Inferior parietal cortex (tissue), 1 donor: ENCODE measurements around the gene PRSS53.
"Not testable (repeated sequence)": the region's sequence is repeated elsewhere in the genome, so short reads cannot be mapped to it uniquely, and the experiment has no call there.

Experiments used
- DNase-seq: peaks from one replicate; pipeline ENCODE4 v3.0.0-alpha.2; 2016; ENCODE audit errors: extremely low spot score

The PRSS53 gene

GRCh38 chr16:31118223-31119155, 29.7 kb upstream of the PRSS53 start:
- DNase-seq = no peak

GRCh38 chr16:31117384-31118222, 28.9 kb upstream of the PRSS53 start, which contains the start of gene KAT8:
KAT8 (plus strand) TSS chr16:31117664; CDS start chr16:31117682, 18 bp downstream.
- DNase-seq = peak; percentile 98

- DNase-seq = no peak
Measured at GRCh38 chr16:31114468-31114867, 25.7 kb upstream of the PRSS53 start.

GRCh38 chr16:31113121-31114120, 24.7 kb upstream of the PRSS53 start:
- DNase-seq = no peak

GRCh38 chr16:31112711-31113110, 24.0 kb upstream of the PRSS53 start:
- no peak for DNase-seq

GRCh38 chr16:31111881-31112466, 23.2 kb upstream of the PRSS53 start:
- no peak for DNase-seq

GRCh38 chr16:31110106-31111034, 21.6 kb upstream of the PRSS53 start:
- no peak for DNase-seq

GRCh38 chr16:31109622-31110021, 20.9 kb upstream of the PRSS53 start:
- DNase-seq = no peak

GRCh38 chr16:31108794-31109558, 20.2 kb upstream of the PRSS53 start:
- no peak for DNase-seq

- peak; percentile 72 for DNase-seq
Measured at GRCh38 chr16:31108035-31108793, 19.5 kb upstream of the PRSS53 start, which contains the start of gene BCKDK. BCKDK (plus strand) TSS chr16:31108386; CDS start chr16:31109224, 838 bp downstream.

- DNase-seq = no peak
Measured at GRCh38 chr16:31107465-31107867, 18.7 kb upstream of the PRSS53 start.

- DNase-seq = no peak
Measured at GRCh38 chr16:31106509-31107464, 18.0 kb upstream of the PRSS53 start.

- peak; percentile 71 for DNase-seq
Measured at GRCh38 chr16:31105677-31106213, 17.0 kb upstream of the PRSS53 start.

- not testable (repeated sequence) for DNase-seq
Measured at GRCh38 chr16:31100876-31101641, 12.3 kb upstream of the PRSS53 start.

- DNase-seq = no peak
Measured at GRCh38 chr16:31099860-31100638, 11.3 kb upstream of the PRSS53 start.
